GM23248 (cell line): Measurements from ENCODE around the gene RACK1. TPM values are rescaled to one million over a fixed set of nuclear protein-coding genes. Genes with fewer than 3 reads are reported as not detected.
"Not testable (repeated sequence)": the region's sequence is repeated elsewhere in the genome, so short reads cannot be mapped to it uniquely, and the experiment has no call there.

Source experiments
- DNase-seq: peaks from one replicate; pipeline ENCODE4 v3.0.0-alpha.2; 2015
- H2AFZ ChIP-seq: fragments of 200-600 bp; sonication (generic); 2 replicates; pipeline ENCODE4 v1.6.1; 2016; ENCODE audit warnings: antibody characterized with exemption
- H3F3A ChIP-seq: fragments of 200-600 bp; sonication (generic); 2 replicates; pipeline ENCODE4 v1.6.1; 2016; ENCODE audit warnings: mild to moderate bottlenecking, antibody characterized with exemption, mixed run types; ENCODE audit not compliant: insufficient read depth
- H3K27ac ChIP-seq: fragments of 200-600 bp; sonication (generic); 2 replicates; pipeline ENCODE4 v1.5.1; 2016; ENCODE audit warnings: mild to moderate bottlenecking
- H3K27me3 ChIP-seq: fragments of 200-600 bp; sonication (generic); replicated peaks from 2 replicates; pipeline ENCODE4 v1.6.1; 2016; ENCODE audit warnings: mild to moderate bottlenecking; ENCODE audit not compliant: insufficient read depth
- H3K36me3 ChIP-seq: fragments of 200-600 bp; sonication (generic); 2 replicates; pipeline ENCODE4 v1.6.1; 2016; ENCODE audit warnings: low read depth, mild to moderate bottlenecking
- H3K4me1 ChIP-seq: fragments of 200-600 bp; sonication (generic); 2 replicates; pipeline ENCODE4 v1.6.1; 2016; ENCODE audit warnings: mild to moderate bottlenecking; ENCODE audit not compliant: insufficient read depth
- H3K4me2 ChIP-seq: fragments of 200-600 bp; sonication (generic); one replicate; pipeline ENCODE4 v1.6.1; 2016; ENCODE audit warnings: mild to moderate bottlenecking; ENCODE audit not compliant: unreplicated experiment
- H3K4me3 ChIP-seq: fragments of 200-600 bp; sonication (generic); 2 replicates; pipeline ENCODE4 v1.5.1; 2016; ENCODE audit warnings: mild to moderate bottlenecking
- H3K79me2 ChIP-seq: fragments of 200-600 bp; sonication (generic); 2 replicates; pipeline ENCODE4 v1.6.1; 2016; ENCODE audit warnings: mild to moderate bottlenecking; ENCODE audit not compliant: insufficient read depth
- H3K9ac ChIP-seq: fragments of 200-600 bp; sonication (generic); 2 replicates; pipeline ENCODE4 v1.6.1; 2016; ENCODE audit warnings: mild to moderate bottlenecking
- H3K9me2 ChIP-seq: fragments of 200-600 bp; sonication (generic); 2 replicates; pipeline ENCODE4 v1.6.1; 2016; ENCODE audit warnings: mixed run types, mild to moderate bottlenecking, moderate library complexity; ENCODE audit not compliant: insufficient read depth
- H3K9me3 ChIP-seq: fragments of 200-600 bp; sonication (generic); one replicate; pipeline ENCODE4 v1.6.1; 2017; ENCODE audit warnings: low read depth
- H4K20me1 ChIP-seq: fragments of 200-600 bp; sonication (generic); 2 replicates; pipeline ENCODE4 v1.6.0; 2016; ENCODE audit not compliant: insufficient read depth
- EZH2 ChIP-seq: fragments of 200-600 bp; sonication (generic); IDR thresholded peaks from 2 replicates; pipeline ENCODE4 v1.6.1; 2018; ENCODE audit warnings: antibody characterized with exemption, mild to moderate bottlenecking; ENCODE audit not compliant: insufficient read depth, poor library complexity, severe bottlenecking
- EZH2phosphoT487 ChIP-seq: fragments of 200-600 bp; sonication (generic); IDR thresholded peaks from 2 replicates; pipeline ENCODE4 v1.6.1; 2018; ENCODE audit warnings: antibody characterized with exemption, moderate library complexity, mild to moderate bottlenecking, low read depth; ENCODE audit not compliant: insufficient read depth
- WGBS, 2 experiments: methylation state at CpG; one replicate each; pipeline ENCODE4 v1.1.6; 2015 to 2017; ENCODE audit warnings: low lambda C conversion rate in 2 of 2, low coverage in 1 of 2; ENCODE audit errors: missing lambda C conversion rate in 2 of 2; 5-methylcytosine and 5-hydroxymethylcytosine counted together
- in situ Hi-C: fragments of 300-500 bp; cut with MboI; formaldehyde crosslinking; loops from 2 replicates; pipeline ENCODE4 v1.15.0; 2020
- polyA plus RNA-seq: library from polyadenylated mRNA; unstranded; fragments of >200 nt; fragmentation: Nextera tagmentation; extraction: Ambion mirVana; gene quantifications from 2 replicates; pipeline ENCODE4 v1.2.1, GENCODE V29; 2016
- total RNA-seq: library from RNA; depleted of rRNA; stranded (reverse); fragments of >200 nt; shearing (Covaris generic); gene quantifications from 2 replicates; pipeline ENCODE4 v1.2.3, GENCODE V29; 2014

Gene RACK1
- total and polyA plus RNA-seq, 2 experiments from 2014 or later = 837 to 3,224 TPM

- TF ChIP-seq EZH2 = no peak
- TF ChIP-seq EZH2phosphoT487 = no peak
- Histone ChIP-seq H3F3A (no peaks in the 10 kb centered on the region), H4K20me1 (no peaks in the 10 kb centered on the region), H3K4me1 (no peaks in the 10 kb centered on the region), H3K27me3 (no peaks in the 10 kb centered on the region), H3K9me3 (no peaks in the 10 kb centered on the region), H3K4me3 (no peak overlapping the region), H3K4me2 (no peak overlapping the region), H3K9ac (no peak overlapping the region), H3K9me2 (no peaks in the 10 kb centered on the region), H3K27ac (no peak overlapping the region), H3K36me3 (no peaks in the 10 kb centered on the region), H3K79me2 (no peaks in the 10 kb centered on the region), H2AFZ (no peak overlapping the region)
- DNase-seq = no peak
- in situ Hi-C loops = no loop called here
- 88 to 89% methylated on average over 16 to 40 of the region's 40 CpGs for WGBS, 2 experiments
Observed at GRCh38 chr5:181281077-181281983, 37.6 kb upstream of the RACK1 start.

DNA sequence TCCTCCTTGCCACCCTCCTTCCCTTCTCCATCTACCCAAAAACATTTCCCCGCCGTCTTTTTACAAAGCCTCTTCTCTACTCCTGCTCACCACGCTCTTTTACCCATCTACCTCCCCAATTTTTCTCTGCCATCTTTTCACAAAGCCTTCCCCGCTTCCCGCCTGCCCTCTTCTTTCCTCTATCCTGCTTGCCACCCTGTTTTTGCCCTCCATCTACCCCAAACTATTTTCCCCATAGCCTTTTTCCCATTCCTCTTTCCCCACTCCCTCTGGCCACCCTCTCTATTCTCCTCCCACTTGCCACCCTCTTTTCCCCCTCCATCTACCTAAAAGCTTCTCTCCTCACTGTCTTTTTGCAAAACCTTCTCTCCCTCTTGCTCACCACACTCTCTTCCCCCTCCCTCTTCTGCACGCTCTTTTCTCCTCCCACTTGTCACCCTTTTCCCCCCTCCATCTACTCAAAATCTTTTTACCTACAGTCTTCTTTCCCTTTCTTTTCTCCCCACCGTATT lies 36.6 kb upstream of the RACK1 start:
- H2AFZ ChIP-seq = no peak overlapping the region
- TF ChIP-seq EZH2 (no peak), EZH2phosphoT487 (no peak)
- DNase-seq = no peak
- H3K4me1 ChIP-seq = no peaks in the 10 kb centered on the region
- H3K79me2 ChIP-seq = no peaks in the 10 kb centered on the region
- no peaks in the 10 kb centered on the region for H3F3A ChIP-seq
- no peaks in the 10 kb centered on the region for H3K9me2 ChIP-seq
- no peak overlapping the region for H3K27ac ChIP-seq
- H3K27me3 ChIP-seq = no peaks in the 10 kb centered on the region
- H3K4me3 ChIP-seq = no peak overlapping the region
- no peak overlapping the region for H3K4me2 ChIP-seq
- 76 to 90% methylated on average over 6 to 7 of the region's 7 CpGs for WGBS, 2 experiments
- H3K9ac ChIP-seq = no peak overlapping the region
- in situ Hi-C loops = no loop called here
- H3K36me3 ChIP-seq = no peaks in the 10 kb centered on the region
- no peaks in the 10 kb centered on the region for H3K9me3 ChIP-seq
- no peaks in the 10 kb centered on the region for H4K20me1 ChIP-seq

GRCh38 chr5:181273433-181273744 lies 29.7 kb upstream of the RACK1 start:
- in situ Hi-C loops, DNase-seq, H3K4me3 ChIP-seq, H3K79me2 ChIP-seq, H2AFZ ChIP-seq, H3K27ac ChIP-seq, H3K9ac ChIP-seq, H3K9me3 ChIP-seq, H3K4me2 ChIP-seq, H3K4me1 ChIP-seq, H4K20me1 ChIP-seq, H3K36me3 ChIP-seq, H3K9me2 ChIP-seq, H3K27me3 ChIP-seq, H3F3A ChIP-seq: not testable (repeated sequence)
- WGBS, 2 experiments = 85 to 90% methylated on average over 27 to 28 of the region's 28 CpGs

GRCh38 chr5:181271081-181271480 lies 27.4 kb upstream of the RACK1 start:
- no peak for TF ChIP-seq EZH2phosphoT487
- no peak for TF ChIP-seq EZH2
- Histone ChIP-seq H3K4me2 (no peak overlapping the region), H3K79me2 (no peaks in the 10 kb centered on the region), H3K9ac (no peak overlapping the region), H3F3A (no peaks in the 10 kb centered on the region), H3K27ac (no peak overlapping the region), H3K4me3 (no peak overlapping the region), H3K9me3 (no peaks in the 10 kb centered on the region), H4K20me1 (no peaks in the 10 kb centered on the region), H3K9me2 (no peaks in the 10 kb centered on the region), H3K27me3 (no peaks in the 10 kb centered on the region), H2AFZ (no peak overlapping the region), H3K36me3 (no peaks in the 10 kb centered on the region), H3K4me1 (no peaks in the 10 kb centered on the region)
- in situ Hi-C loops = no loop called here
- no peak for DNase-seq
- 75 to 80% methylated on average over 3 of the region's 3 CpGs for WGBS, 2 experiments

DNA sequence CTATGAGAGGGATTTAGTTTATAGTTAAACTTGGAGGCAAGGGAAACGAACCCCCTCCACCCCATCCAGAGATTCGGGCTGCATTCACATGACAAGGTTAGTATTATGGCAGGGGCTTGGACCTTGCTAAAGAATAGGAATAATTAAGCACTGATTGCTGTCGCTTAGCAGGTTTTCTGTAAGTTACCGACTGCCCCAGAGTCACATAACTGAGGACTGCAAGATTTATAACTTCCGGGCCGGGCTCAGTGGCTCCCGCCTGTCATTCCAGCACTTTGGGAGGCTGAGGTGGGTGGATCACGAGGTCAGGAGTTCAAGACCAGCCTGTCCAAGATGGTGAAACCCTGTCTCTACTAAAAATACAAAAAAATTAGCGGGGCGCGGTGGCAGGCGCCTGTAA lies 24.2 kb upstream of the RACK1 start:
- H3K4me1 ChIP-seq, H3K27me3 ChIP-seq, H3K9me3 ChIP-seq, H3K27ac ChIP-seq, H3K4me2 ChIP-seq, H3K4me3 ChIP-seq, H3F3A ChIP-seq, DNase-seq, H4K20me1 ChIP-seq, H2AFZ ChIP-seq, H3K36me3 ChIP-seq, H3K9me2 ChIP-seq, H3K9ac ChIP-seq, in situ Hi-C loops, H3K79me2 ChIP-seq: not testable (repeated sequence)
- 85 to 89% methylated on average over 12 of the region's 12 CpGs for WGBS, 2 experiments

GRCh38 chr5:181267291-181267904 lies 23.7 kb upstream of the RACK1 start:
- H3F3A ChIP-seq, H3K4me3 ChIP-seq, H3K27ac ChIP-seq, DNase-seq, H4K20me1 ChIP-seq, H3K36me3 ChIP-seq, H3K4me1 ChIP-seq, in situ Hi-C loops, H3K9ac ChIP-seq, H3K4me2 ChIP-seq, H3K27me3 ChIP-seq, H3K9me2 ChIP-seq, H3K9me3 ChIP-seq, H2AFZ ChIP-seq: not testable (repeated sequence)
- H3K79me2 ChIP-seq = peaks cover 11% of the 10 kb centered on the region
- 80 to 81% methylated on average over 8 of the region's 8 CpGs for WGBS, 2 experiments
